Body of pancreas (tissue), 4 donors: Measurements from ENCODE around the gene PLCB1. TPM values are rescaled to one million over a fixed set of nuclear protein-coding genes. Genes with fewer than 3 reads are reported as not detected.

Experiments used
- ATAC-seq: fragments of 150-250 bp; one replicate; pipeline ENCODE4 v1.9.1; 2016
- DNase-seq, 4 donors: peaks; one replicate each; pipeline ENCODE4 v3.0.0-alpha.2; 2019
- H3K27ac ChIP-seq, 4 donors: fragments of 200-600 bp; sonication (generic); 1 replicate in 3 of 4; 2 replicates in 1 of 4; pipeline versions ENCODE4 v1.5.1 to v1.6.1; 2016 to 2019; ENCODE audit warnings: mild to moderate bottlenecking in 1 of 4, mixed read lengths in 1 of 4, moderate library complexity in 1 of 4
- H3K27me3 ChIP-seq, 2 donors: fragments of 200-600 bp; sonication (generic); one replicate each; pipeline ENCODE4 v1.6.0; 2016; ENCODE audit warnings: mild to moderate bottlenecking in 1 of 2
- H3K36me3 ChIP-seq, 2 donors: fragments of 200-600 bp; sonication (generic); replicated peaks in 1 of 2; 2 replicates each; pipeline ENCODE4 v1.5.1; 2016; ENCODE audit warnings: low read depth in 2 of 2; ENCODE audit not compliant: insufficient read depth in 1 of 2
- H3K4me1 ChIP-seq: fragments of 200-600 bp; sonication (generic); one replicate; pipeline ENCODE4 v1.6.0; 2016
- H3K4me3 ChIP-seq, 2 donors: fragments of 200-600 bp; sonication (generic); 1 replicate in 1 of 2; 2 replicates in 1 of 2; pipeline ENCODE4 v1.5.1; 2016 to 2019
- H3K9me3 ChIP-seq, 3 donors: fragments of 200-600 bp; sonication (generic); 1 replicate in 2 of 3; 2 replicates in 1 of 3; pipeline ENCODE4 v1.5.1; 2016
- CTCF ChIP-seq, 7 experiments: fragments of 450-650 bp in 4 of 7; fragments of 200-600 bp in 3 of 7; sonication (generic) in 3 of 7; IDR thresholded peaks; one replicate each; pipeline ENCODE4 v1.5.1; 2016 to 2019; ENCODE audit warnings: antibody characterized with exemption in 7 of 7
- POLR2A ChIP-seq, 3 donors: fragments of 450-650 bp; IDR thresholded peaks; one replicate each; pipeline ENCODE4 v1.6.1; 2016; ENCODE audit warnings: antibody characterized with exemption in 3 of 3, mild to moderate bottlenecking in 2 of 3
- WGBS, 2 donors: methylation state at CpG; one replicate each; pipeline ENCODE4 v1.1.5; 2017; 5-methylcytosine and 5-hydroxymethylcytosine counted together
- intact Hi-C: fragments of 100-400 bp; cut with DNase I; formaldehyde crosslinking; loops from one replicate; pipeline ENCODE4 v1.15.1; 2023
- total RNA-seq, 2 donors: library from RNA; depleted of rRNA; stranded (reverse); fragments of >200 nt; gene quantifications; one replicate each; pipeline ENCODE4 v1.1.0, GENCODE V29; 2016

The PLCB1 gene
- total RNA-seq, 2 donors from 2014 or later, result 32.9 to 46.1 TPM

GRCh38 chr20:8385247-8385646, 253.2 kb downstream of the PLCB1 start:
- no peaks in the 10 kb centered on the region for H3K36me3 ChIP-seq
- TF ChIP-seq POLR2A (IDR thresholded peaks at IDR 0.05), result no peak
- TF ChIP-seq CTCF (IDR thresholded peaks at IDR 0.05), result no peak
- H3K27me3 ChIP-seq, result no peaks in the 10 kb centered on the region
- intact Hi-C loops, result loop anchor here (10.0 kb wide), 2 partner anchors 250 to 330 kb away; partner anchors contain the start of gene PLCB1
- DNase-seq, result peak; percentile 54 to 81 (median 62)
- H3K9me3 ChIP-seq, result no peaks in the 10 kb centered on the region
- ATAC-seq, result no peak
- H3K27ac ChIP-seq, result no peak overlapping the region
- peaks cover 53% of the 10 kb centered on the region for H3K4me1 ChIP-seq
- no peak overlapping the region for H3K4me3 ChIP-seq
- 20 to 29% methylated on average over 1 to 3 of the region's 3 CpGs for WGBS, 2 donors

GRCh38 chr20:8386991-8387390, 254.9 kb downstream of the PLCB1 start:
- TF ChIP-seq CTCF (IDR thresholded peaks at IDR 0.05) (no peak), POLR2A (IDR thresholded peaks at IDR 0.05) (no peak)
- H3K36me3 ChIP-seq, result no peaks in the 10 kb centered on the region
- DNase-seq (peak in 3 of 4 donors; percentile 21 to 67 (median 56)), ATAC-seq (peak; percentile 45)
- intact Hi-C loops, result loop anchor here (10.0 kb wide), 2 partner anchors 252 to 332 kb away; partner anchors contain the start of gene PLCB1
- WGBS, 2 donors, result 28 to 30% methylated on average over 3 of the region's 3 CpGs
- no peak overlapping the region for H3K4me3 ChIP-seq
- H3K27ac ChIP-seq, result peak overlapping the region in 3 of 4 donors; percentile 29 to 45 (median 44)
- H3K4me1 ChIP-seq, result peaks cover 54% of the 10 kb centered on the region
- H3K27me3 ChIP-seq, result no peaks in the 10 kb centered on the region
- H3K9me3 ChIP-seq, result no peaks in the 10 kb centered on the region

GRCh38 chr20:8388141-8388540, 256.1 kb downstream of the PLCB1 start:
- WGBS, 2 donors, result 36 to 47% methylated on average over 2 of the region's 2 CpGs
- Histone ChIP-seq H3K36me3 (no peaks in the 10 kb centered on the region), H3K27ac (peak overlapping the region in 1 of 4 donors; percentile 48), H3K27me3 (no peaks in the 10 kb centered on the region), H3K9me3 (no peaks in the 10 kb centered on the region), H3K4me1 (peaks cover 54% of the 10 kb centered on the region), H3K4me3 (no peak overlapping the region)
- intact Hi-C loops, result loop anchor here (10.0 kb wide), 2 partner anchors 253 to 333 kb away; partner anchors contain the start of gene PLCB1
- ATAC-seq (no peak), DNase-seq (no peak)
- TF ChIP-seq CTCF (IDR thresholded peaks at IDR 0.05) (no peak), POLR2A (IDR thresholded peaks at IDR 0.05) (no peak)

- Histone ChIP-seq H3K27ac (peak overlapping the region in 1 of 4 donors; percentile 48), H3K4me1 (peaks cover 54% of the 10 kb centered on the region), H3K36me3 (no peaks in the 10 kb centered on the region), H3K27me3 (no peaks in the 10 kb centered on the region), H3K9me3 (no peaks in the 10 kb centered on the region), H3K4me3 (no peak overlapping the region)
- ATAC-seq (no peak), DNase-seq (no peak)
- intact Hi-C loops, result loop anchor here (10.0 kb wide), 2 partner anchors 254 to 334 kb away; partner anchors contain the start of gene PLCB1
- no peak for TF ChIP-seq POLR2A (IDR thresholded peaks at IDR 0.05)
- TF ChIP-seq CTCF (IDR thresholded peaks at IDR 0.05), result no peak
- 82 to 90% methylated on average over 1 of the region's 1 CpG for WGBS, 2 donors
Measured at GRCh38 chr20:8388707-8389106, 256.6 kb downstream of the PLCB1 start.
